ENCODE measurements around the gene CCNO.

CCNO gene

DNA sequence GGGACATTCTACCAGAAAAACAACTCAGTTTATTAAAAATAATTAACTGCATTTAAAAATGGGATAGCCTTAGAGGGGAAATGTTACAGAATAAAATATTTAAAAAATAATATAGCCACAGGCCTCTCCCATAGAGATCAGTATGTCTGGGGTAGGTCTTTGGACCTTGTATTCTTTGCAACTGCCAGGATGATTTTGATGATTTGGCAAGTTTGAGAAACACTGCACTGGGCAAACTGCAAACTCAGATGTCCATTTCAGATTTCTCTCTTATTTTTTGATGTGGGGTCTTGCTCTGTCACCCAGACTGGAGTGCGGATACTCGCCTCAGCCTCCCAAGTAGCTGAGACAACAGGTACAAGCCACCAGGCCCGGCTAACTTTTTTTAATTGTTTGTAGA lies 24.9 kb upstream of the CCNO start:
- no peak overlapping the region for H3K4me2 ChIP-seq (ENCODE audit: low read depth, low read length, poor library complexity, severe bottlenecking)
- H3K9ac ChIP-seq (ENCODE audit: low read depth, low read length, poor library complexity, severe bottlenecking) = no peak overlapping the region
- TF ChIP-seq, protein P1, sequence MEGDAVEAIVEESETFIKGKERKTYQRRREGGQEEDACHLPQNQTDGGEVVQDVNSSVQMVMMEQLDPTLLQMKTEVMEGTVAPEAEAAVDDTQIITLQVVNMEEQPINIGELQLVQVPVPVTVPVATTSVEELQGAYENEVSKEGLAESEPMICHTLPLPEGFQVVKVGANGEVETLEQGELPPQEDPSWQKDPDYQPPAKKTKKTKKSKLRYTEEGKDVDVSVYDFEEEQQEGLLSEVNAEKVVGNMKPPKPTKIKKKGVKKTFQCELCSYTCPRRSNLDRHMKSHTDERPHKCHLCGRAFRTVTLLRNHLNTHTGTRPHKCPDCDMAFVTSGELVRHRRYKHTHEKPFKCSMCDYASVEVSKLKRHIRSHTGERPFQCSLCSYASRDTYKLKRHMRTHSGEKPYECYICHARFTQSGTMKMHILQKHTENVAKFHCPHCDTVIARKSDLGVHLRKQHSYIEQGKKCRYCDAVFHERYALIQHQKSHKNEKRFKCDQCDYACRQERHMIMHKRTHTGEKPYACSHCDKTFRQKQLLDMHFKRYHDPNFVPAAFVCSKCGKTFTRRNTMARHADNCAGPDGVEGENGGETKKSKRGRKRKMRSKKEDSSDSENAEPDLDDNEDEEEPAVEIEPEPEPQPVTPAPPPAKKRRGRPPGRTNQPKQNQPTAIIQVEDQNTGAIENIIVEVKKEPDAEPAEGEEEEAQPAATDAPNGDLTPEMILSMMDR (conservative IDR thresholded peaks at IDR 0.05; ENCODE audit: low read length) = no peak
- no peaks in the 10 kb centered on the region for H3K9me3 ChIP-seq (ENCODE audit: insufficient read depth, low read depth, low read length)
- H3K4me3 ChIP-seq (ENCODE audit: low read length, poor library complexity, severe bottlenecking) = no peak overlapping the region
- H3K36me3 ChIP-seq (ENCODE audit: insufficient read depth, low read length) = peaks cover 42% of the 10 kb centered on the region
- H3K9me2 ChIP-seq (replicated peaks; ENCODE audit: low read depth, low read length) = no peaks in the 10 kb centered on the region
- no peaks in the 10 kb centered on the region for H3K4me1 ChIP-seq (ENCODE audit: insufficient read depth, low read length, poor library complexity, severe bottlenecking)
- no peaks in the 10 kb centered on the region for H3K79me2 ChIP-seq (ENCODE audit: insufficient read depth, low read length)
- no peaks in the 10 kb centered on the region for H3F3A ChIP-seq (ENCODE audit: low read depth)
- H4K20me1 ChIP-seq (ENCODE audit: insufficient read depth, low read length, poor library complexity, severe bottlenecking) = no peaks in the 10 kb centered on the region
- no peaks in the 10 kb centered on the region for H3K27me3 ChIP-seq (ENCODE audit: insufficient read depth, low read length, poor library complexity, severe bottlenecking)
- no peak overlapping the region for H2AFZ ChIP-seq (ENCODE audit: low read length)

DNA sequence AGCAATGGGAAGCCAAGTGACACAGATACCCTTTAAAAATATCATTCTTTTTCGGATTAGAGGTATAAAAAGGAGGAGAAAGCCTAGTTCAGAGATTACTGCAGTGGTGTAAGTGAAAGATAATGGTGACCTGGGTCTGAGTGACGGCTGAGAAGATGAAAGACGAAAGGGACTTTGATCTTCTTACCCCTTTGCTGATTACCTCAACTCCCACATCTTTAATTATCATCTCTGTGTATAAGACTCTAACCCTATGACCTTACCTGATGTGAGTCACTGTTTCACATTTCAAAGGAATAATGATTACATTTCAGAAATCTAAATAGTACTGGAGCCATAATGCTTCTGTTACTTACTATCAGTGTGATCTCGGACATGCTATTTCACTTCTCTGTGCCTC lies 21.4 kb upstream of the CCNO start:
- Histone ChIP-seq H3K79me2 (ENCODE audit: insufficient read depth, low read length) (no peaks in the 10 kb centered on the region), H2AFZ (ENCODE audit: low read length) (no peak overlapping the region), H3K4me1 (ENCODE audit: insufficient read depth, low read length, poor library complexity, severe bottlenecking) (peaks cover 10% of the 10 kb centered on the region)

DNA sequence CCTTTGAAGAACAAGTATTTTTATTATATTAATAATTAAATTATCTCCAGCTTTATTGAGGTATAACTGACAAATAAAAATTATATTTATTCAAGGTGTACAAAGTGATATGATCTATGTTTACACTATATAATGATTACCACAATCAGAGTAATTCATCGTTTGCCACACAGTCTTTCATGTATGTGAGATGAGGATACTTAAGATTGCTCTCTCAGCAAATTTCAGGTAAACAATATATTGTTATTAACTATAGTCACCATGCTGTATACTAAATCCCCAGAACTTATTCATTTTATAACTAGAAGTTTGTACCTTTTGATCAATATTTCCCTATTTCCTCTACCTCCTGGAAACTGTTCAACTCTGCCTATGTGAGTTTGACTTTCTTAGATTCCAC lies 16.7 kb upstream of the CCNO start:
- Histone ChIP-seq H3K9ac (ENCODE audit: low read depth, low read length, poor library complexity, severe bottlenecking) (no peak overlapping the region), H3K4me3 (ENCODE audit: low read length, poor library complexity, severe bottlenecking) (no peak overlapping the region), H3K27me3 (ENCODE audit: insufficient read depth, low read length, poor library complexity, severe bottlenecking) (no peaks in the 10 kb centered on the region), H3F3A (ENCODE audit: low read depth) (no peaks in the 10 kb centered on the region), H2AFZ (ENCODE audit: low read length) (no peak overlapping the region), H3K4me2 (ENCODE audit: low read depth, low read length, poor library complexity, severe bottlenecking) (no peak overlapping the region), H3K79me2 (ENCODE audit: insufficient read depth, low read length) (no peaks in the 10 kb centered on the region), H3K4me1 (ENCODE audit: insufficient read depth, low read length, poor library complexity, severe bottlenecking) (peaks cover 10% of the 10 kb centered on the region), H4K20me1 (ENCODE audit: insufficient read depth, low read length, poor library complexity, severe bottlenecking) (no peaks in the 10 kb centered on the region), H3K36me3 (ENCODE audit: insufficient read depth, low read length) (peaks cover 10% of the 10 kb centered on the region), H3K9me3 (ENCODE audit: insufficient read depth, low read depth, low read length) (peaks cover 15% of the 10 kb centered on the region; the same call in 1 of the 2 replicates), H3K9me2 (replicated peaks; ENCODE audit: low read depth, low read length) (no peaks in the 10 kb centered on the region)
- no peak for TF ChIP-seq EZH2phosphoT487 (IDR thresholded peaks at IDR 0.05; ENCODE audit: borderline replicate concordance)
- TF ChIP-seq, protein P1 (conservative IDR thresholded peaks at IDR 0.05; ENCODE audit: low read length) = no peak

More for the DNA sequence above, 21.4 kb upstream of the CCNO start:
- Histone ChIP-seq H4K20me1 (ENCODE audit: insufficient read depth, low read length, poor library complexity, severe bottlenecking) (no peaks in the 10 kb centered on the region), H3K4me2 (ENCODE audit: low read depth, low read length, poor library complexity, severe bottlenecking) (no peak overlapping the region), H3K9ac (ENCODE audit: low read depth, low read length, poor library complexity, severe bottlenecking) (no peak overlapping the region), H3K4me3 (ENCODE audit: low read length, poor library complexity, severe bottlenecking) (no peak overlapping the region), H3K27me3 (ENCODE audit: insufficient read depth, low read length, poor library complexity, severe bottlenecking) (no peaks in the 10 kb centered on the region), H3K9me3 (ENCODE audit: insufficient read depth, low read depth, low read length) (no peaks in the 10 kb centered on the region), H3F3A (ENCODE audit: low read depth) (no peaks in the 10 kb centered on the region), H3K36me3 (ENCODE audit: insufficient read depth, low read length) (peaks cover 38% of the 10 kb centered on the region), H3K9me2 (replicated peaks; ENCODE audit: low read depth, low read length) (no peaks in the 10 kb centered on the region)
- no peak for TF ChIP-seq EZH2phosphoT487 (IDR thresholded peaks at IDR 0.05; ENCODE audit: borderline replicate concordance)
- TF ChIP-seq, protein P1 (conservative IDR thresholded peaks at IDR 0.05; ENCODE audit: low read length) = no peak

Measured in Loucy (cell line).